ENCODE results near the gene LOX.

Gene LOX

DNA sequence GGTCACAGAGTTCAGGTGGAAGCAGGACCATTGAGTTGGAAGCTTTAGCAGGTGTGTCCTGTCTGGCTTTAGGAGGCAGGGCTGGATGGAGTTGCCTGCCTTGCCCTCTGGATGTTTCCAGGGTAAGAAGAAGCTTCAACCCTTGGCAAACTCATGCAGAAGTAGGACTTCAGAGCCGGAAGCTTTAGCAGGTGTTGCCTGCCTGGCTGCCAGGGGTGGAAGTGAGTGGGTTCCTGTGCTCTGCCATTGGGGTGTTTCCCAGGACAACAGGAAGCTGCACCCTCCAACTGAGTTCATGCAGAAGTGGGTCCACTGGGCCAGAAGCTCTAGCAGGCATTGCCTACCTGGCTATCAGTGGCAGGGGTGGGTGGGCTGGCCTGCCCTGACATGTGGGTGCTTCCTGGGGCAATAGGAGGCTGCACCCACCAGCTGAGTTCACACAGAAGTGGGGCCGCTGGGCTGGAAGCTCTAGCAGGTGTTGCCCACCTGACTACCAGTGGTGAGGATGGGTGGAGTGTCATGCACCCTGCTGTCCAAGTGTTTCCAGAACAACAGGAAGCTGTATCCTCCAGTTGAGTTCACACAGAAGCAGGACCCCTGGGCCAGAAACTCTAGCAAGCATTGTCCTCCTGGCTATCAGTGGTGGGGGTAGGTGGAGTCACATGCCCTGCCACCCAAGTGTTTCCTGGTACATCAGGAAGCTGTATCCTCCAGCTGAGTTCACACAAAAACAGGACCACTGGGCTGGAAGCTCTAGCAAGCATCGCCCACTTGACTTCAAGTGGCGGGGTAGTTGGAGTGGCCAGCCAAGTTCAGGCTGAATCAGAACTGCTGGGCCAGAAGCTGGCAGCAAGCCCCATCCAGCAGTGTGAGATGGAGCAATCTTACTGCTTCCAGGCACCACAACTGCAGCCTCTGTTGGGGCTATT, 24.6 kb downstream of the LOX start:
- H2BK12ac ChIP-seq (ENCODE audit: low read length): no peak overlapping the region
- no peak overlapping the region for H4K91ac ChIP-seq (ENCODE audit: low read depth, low read length, poor library complexity)
- no peak overlapping the region for H3K4me2 ChIP-seq (ENCODE audit: insufficient read depth, low read length, poor library complexity, severe bottlenecking)
- H2AFZ ChIP-seq (ENCODE audit: low read length): no peak overlapping the region
- no peak overlapping the region for H3K4ac ChIP-seq (ENCODE audit: low read length)
- no peaks in the 10 kb centered on the region for H3K9me3 ChIP-seq (replicated peaks in 1 of 2; ENCODE audit: control insufficient read depth in 2 of 2, insufficient read depth in 1 of 2, low read depth in 1 of 2, low read length in 2 of 2)
- no peak overlapping the region for H3K23ac ChIP-seq (ENCODE audit: low read depth, low read length, poor library complexity)
- peak overlapping the region in 1 of 2 donors; percentile 40 for H3K4me3 ChIP-seq (ENCODE audit: low read length in 2 of 2)
- H3K18ac ChIP-seq (ENCODE audit: low read length): no peak overlapping the region
- H3K36me3 ChIP-seq (replicated peaks in 1 of 2; ENCODE audit: control insufficient read depth in 2 of 2, insufficient read depth in 2 of 2, low read length in 2 of 2): no peaks in the 10 kb centered on the region
- no CpG with 5 or more reads among the region's 4 CpGs for WGBS, 2 donors (ENCODE audit: extremely low coverage in 2 of 2, insufficient read length in 2 of 2, insufficient replicate concordance in 1 of 2)
- no peaks in the 10 kb centered on the region for H3K4me1 ChIP-seq (ENCODE audit: control insufficient read depth in 2 of 2, insufficient read depth in 1 of 2, low read depth in 1 of 2, low read length in 2 of 2)
- no peak overlapping the region for H2BK120ac ChIP-seq (ENCODE audit: low read depth, low read length)
- no peak overlapping the region for H3K14ac ChIP-seq (ENCODE audit: low read length)
- no peak overlapping the region for H2AK5ac ChIP-seq (ENCODE audit: low read depth, low read length)
- H2BK5ac ChIP-seq (ENCODE audit: low read length): no peak overlapping the region
- no peak overlapping the region for H3K9ac ChIP-seq (ENCODE audit: low read depth, low read length, poor library complexity)
- no peak for DNase-seq (ENCODE audit: low spot score)
- no peak overlapping the region for H2BK15ac ChIP-seq (ENCODE audit: low read length)
- H4K8ac ChIP-seq (ENCODE audit: low read depth, low read length): no peak overlapping the region
- H3K79me1 ChIP-seq (ENCODE audit: low read depth, low read length): peaks cover 1% of the 10 kb centered on the region
- H3K27ac ChIP-seq (replicated peaks; ENCODE audit: low read length): no peak overlapping the region
- H3K27me3 ChIP-seq (ENCODE audit: control insufficient read depth in 3 of 3, insufficient read depth in 3 of 3, low read depth in 1 of 3, low read length in 3 of 3): no peaks in the 10 kb centered on the region

DNA sequence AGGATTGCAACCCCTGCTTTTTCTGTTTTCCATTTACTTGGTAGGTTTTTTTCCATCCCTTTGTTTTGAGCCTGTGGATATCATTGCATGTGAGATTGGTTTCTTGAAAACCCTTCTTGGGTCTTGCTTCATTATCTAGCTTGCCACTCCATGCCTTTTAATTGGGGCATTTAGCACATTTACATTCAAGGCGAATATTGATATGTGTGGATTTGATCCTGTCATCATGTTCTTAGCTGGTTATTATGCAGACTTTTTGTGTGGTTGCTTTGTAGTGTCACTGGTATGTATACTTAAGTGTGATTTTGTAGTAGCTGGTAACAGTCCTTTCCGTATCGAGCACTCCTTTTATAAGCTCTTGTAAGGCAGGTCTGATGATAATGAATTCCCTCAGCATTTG, 26.5 kb downstream of the LOX start:
- Histone ChIP-seq H4K8ac (ENCODE audit: low read depth, low read length) (no peak overlapping the region), H2BK15ac (ENCODE audit: low read length) (no peak overlapping the region), H3K4me1 (ENCODE audit: control insufficient read depth in 2 of 2, insufficient read depth in 1 of 2, low read depth in 1 of 2, low read length in 2 of 2) (no peaks in the 10 kb centered on the region), H3K23ac (ENCODE audit: low read depth, low read length, poor library complexity) (no peak overlapping the region), H3K36me3 (replicated peaks in 1 of 2; ENCODE audit: control insufficient read depth in 2 of 2, insufficient read depth in 2 of 2, low read length in 2 of 2) (no peaks in the 10 kb centered on the region), H3K9me3 (replicated peaks in 1 of 2; ENCODE audit: control insufficient read depth in 2 of 2, insufficient read depth in 1 of 2, low read depth in 1 of 2, low read length in 2 of 2) (no peaks in the 10 kb centered on the region), H3K79me1 (ENCODE audit: low read depth, low read length) (peaks cover 1% of the 10 kb centered on the region), H2BK12ac (ENCODE audit: low read length) (no peak overlapping the region), H2AFZ (ENCODE audit: low read length) (no peak overlapping the region), H4K91ac (ENCODE audit: low read depth, low read length, poor library complexity) (no peak overlapping the region), H2BK5ac (ENCODE audit: low read length) (no peak overlapping the region), H3K4me3 (ENCODE audit: low read length in 2 of 2) (no peak overlapping the region), H3K9ac (ENCODE audit: low read depth, low read length, poor library complexity) (no peak overlapping the region), H3K27ac (replicated peaks; ENCODE audit: low read length) (no peak overlapping the region), H3K4ac (ENCODE audit: low read length) (no peak overlapping the region), H2BK120ac (ENCODE audit: low read depth, low read length) (no peak overlapping the region), H3K18ac (ENCODE audit: low read length) (no peak overlapping the region), H3K27me3 (ENCODE audit: control insufficient read depth in 3 of 3, insufficient read depth in 3 of 3, low read depth in 1 of 3, low read length in 3 of 3) (no peaks in the 10 kb centered on the region), H3K4me2 (ENCODE audit: insufficient read depth, low read length, poor library complexity, severe bottlenecking) (no peak overlapping the region), H2AK5ac (ENCODE audit: low read depth, low read length) (no peak overlapping the region), H3K14ac (ENCODE audit: low read length) (no peak overlapping the region)
- WGBS, 2 donors (ENCODE audit: extremely low coverage in 2 of 2, insufficient read length in 2 of 2, insufficient replicate concordance in 1 of 2): no CpG with 5 or more reads among the region's 3 CpGs
- no peak for DNase-seq (ENCODE audit: low spot score)

DNA sequence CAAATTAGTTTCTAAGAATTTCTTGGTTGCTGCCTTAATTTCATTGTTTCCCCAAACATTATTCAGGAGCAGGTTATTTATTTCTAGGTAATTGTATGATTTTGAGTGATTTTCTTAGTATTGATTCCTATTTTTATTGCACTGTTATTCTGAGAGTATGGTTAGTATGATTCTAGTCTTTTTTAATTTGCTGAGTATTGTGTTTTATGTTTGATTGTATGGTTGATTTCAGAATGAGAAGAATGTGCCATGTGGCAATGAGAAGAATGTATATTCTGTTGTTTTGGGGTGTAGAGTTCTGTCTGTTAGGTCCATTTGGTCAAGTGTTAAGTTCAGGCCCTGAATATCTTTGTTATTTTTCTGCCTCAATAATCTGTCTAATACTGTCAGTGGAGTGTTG, 27.1 kb downstream of the LOX start:
- Histone ChIP-seq H3K9ac (ENCODE audit: low read depth, low read length, poor library complexity) (no peak overlapping the region), H3K4ac (ENCODE audit: low read length) (no peak overlapping the region), H2AFZ (ENCODE audit: low read length) (no peak overlapping the region), H3K4me1 (ENCODE audit: control insufficient read depth in 2 of 2, insufficient read depth in 1 of 2, low read depth in 1 of 2, low read length in 2 of 2) (no peaks in the 10 kb centered on the region), H3K36me3 (replicated peaks in 1 of 2; ENCODE audit: control insufficient read depth in 2 of 2, insufficient read depth in 2 of 2, low read length in 2 of 2) (no peaks in the 10 kb centered on the region), H3K4me3 (ENCODE audit: low read length in 2 of 2) (no peak overlapping the region), H2BK120ac (ENCODE audit: low read depth, low read length) (no peak overlapping the region), H2BK12ac (ENCODE audit: low read length) (no peak overlapping the region), H3K4me2 (ENCODE audit: insufficient read depth, low read length, poor library complexity, severe bottlenecking) (no peak overlapping the region), H2BK5ac (ENCODE audit: low read length) (no peak overlapping the region), H3K9me3 (replicated peaks in 1 of 2; ENCODE audit: control insufficient read depth in 2 of 2, insufficient read depth in 1 of 2, low read depth in 1 of 2, low read length in 2 of 2) (no peaks in the 10 kb centered on the region), H3K79me1 (ENCODE audit: low read depth, low read length) (peaks cover 1% of the 10 kb centered on the region), H4K8ac (ENCODE audit: low read depth, low read length) (no peak overlapping the region), H3K27ac (replicated peaks; ENCODE audit: low read length) (no peak overlapping the region), H3K27me3 (ENCODE audit: control insufficient read depth in 3 of 3, insufficient read depth in 3 of 3, low read depth in 1 of 3, low read length in 3 of 3) (no peaks in the 10 kb centered on the region), H3K23ac (ENCODE audit: low read depth, low read length, poor library complexity) (no peak overlapping the region), H3K14ac (ENCODE audit: low read length) (no peak overlapping the region), H2BK15ac (ENCODE audit: low read length) (no peak overlapping the region), H4K91ac (ENCODE audit: low read depth, low read length, poor library complexity) (no peak overlapping the region), H3K18ac (ENCODE audit: low read length) (no peak overlapping the region), H2AK5ac (ENCODE audit: low read depth, low read length) (no peak overlapping the region)
- no peak for DNase-seq (ENCODE audit: low spot score)

DNA sequence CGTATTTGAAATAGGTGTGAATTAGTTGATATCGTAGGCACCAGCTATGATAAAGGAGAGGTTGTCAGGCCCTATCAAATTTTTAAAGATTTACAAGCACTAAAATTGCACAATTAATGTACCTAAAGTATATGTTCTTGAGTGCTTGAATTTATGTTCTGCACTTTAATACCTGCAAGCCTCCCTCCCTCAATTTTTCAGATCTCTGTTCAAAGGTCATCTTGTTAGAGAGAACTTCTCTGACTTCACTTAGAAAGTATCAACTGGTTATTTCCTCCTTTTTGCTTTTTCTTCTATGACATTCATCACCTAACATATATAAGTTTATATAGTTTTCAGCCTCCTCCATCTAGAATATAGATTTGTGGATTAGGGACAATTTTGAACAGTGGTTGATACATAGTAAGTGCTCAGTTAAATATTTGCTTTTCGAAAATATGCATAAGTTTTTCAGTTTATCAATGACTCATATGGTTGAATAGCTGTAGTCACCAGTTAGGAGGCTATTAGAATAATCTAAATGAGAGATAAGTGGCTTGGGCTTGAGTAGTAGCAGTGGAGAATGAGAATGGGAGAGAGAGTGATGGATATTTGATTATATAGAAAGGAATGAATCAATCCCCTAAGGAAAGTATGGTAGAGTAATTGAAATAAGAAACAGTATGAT, 37.3 kb downstream of the LOX start:
- H3K4me2 ChIP-seq (ENCODE audit: insufficient read depth, low read length, poor library complexity, severe bottlenecking): no peak overlapping the region
- no peak overlapping the region for H4K91ac ChIP-seq (ENCODE audit: low read depth, low read length, poor library complexity)
- H3K9me3 ChIP-seq (replicated peaks in 1 of 2; ENCODE audit: control insufficient read depth in 2 of 2, insufficient read depth in 1 of 2, low read depth in 1 of 2, low read length in 2 of 2): peaks cover 0 to 3% of the 10 kb centered on the region in 2 donors
- DNase-seq (ENCODE audit: low spot score): no peak
- no peaks in the 10 kb centered on the region for H3K4me1 ChIP-seq (ENCODE audit: control insufficient read depth in 2 of 2, insufficient read depth in 1 of 2, low read depth in 1 of 2, low read length in 2 of 2)
- H2BK5ac ChIP-seq (ENCODE audit: low read length): no peak overlapping the region
- no peak overlapping the region for H2BK15ac ChIP-seq (ENCODE audit: low read length)
- H2AK5ac ChIP-seq (ENCODE audit: low read depth, low read length): no peak overlapping the region
- H3K27me3 ChIP-seq (ENCODE audit: control insufficient read depth in 3 of 3, insufficient read depth in 3 of 3, low read depth in 1 of 3, low read length in 3 of 3): no peaks in the 10 kb centered on the region
- no CpG with 5 or more reads among the region's 3 CpGs for WGBS, 2 donors (ENCODE audit: extremely low coverage in 2 of 2, insufficient read length in 2 of 2, insufficient replicate concordance in 1 of 2)
- no peaks in the 10 kb centered on the region for H3K79me1 ChIP-seq (ENCODE audit: low read depth, low read length)
- H3K9ac ChIP-seq (ENCODE audit: low read depth, low read length, poor library complexity): no peak overlapping the region
- H3K14ac ChIP-seq (ENCODE audit: low read length): no peak overlapping the region
- no peak overlapping the region for H2BK120ac ChIP-seq (ENCODE audit: low read depth, low read length)
- H3K4me3 ChIP-seq (ENCODE audit: low read length in 2 of 2): no peak overlapping the region
- H3K4ac ChIP-seq (ENCODE audit: low read length): no peak overlapping the region
- no peak overlapping the region for H3K23ac ChIP-seq (ENCODE audit: low read depth, low read length, poor library complexity)
- no peaks in the 10 kb centered on the region for H3K36me3 ChIP-seq (replicated peaks in 1 of 2; ENCODE audit: control insufficient read depth in 2 of 2, insufficient read depth in 2 of 2, low read length in 2 of 2)
- H2AFZ ChIP-seq (ENCODE audit: low read length): no peak overlapping the region
- H3K27ac ChIP-seq (replicated peaks; ENCODE audit: low read length): no peak overlapping the region
- no peak overlapping the region for H2BK12ac ChIP-seq (ENCODE audit: low read length)
- no peak overlapping the region for H4K8ac ChIP-seq (ENCODE audit: low read depth, low read length)
- H3K18ac ChIP-seq (ENCODE audit: low read length): no peak overlapping the region

All from neuronal stem cell (in vitro differentiated cells).